Upper lobe of right lung (tissue), 1 donor: ENCODE results near the gene MPI. TPM values are rescaled to one million over a fixed set of nuclear protein-coding genes. Genes with fewer than 3 reads are reported as not detected.

Source experiments
- ATAC-seq: fragments of 200-7000 bp; cut with Tn5 transposase; one replicate; pipeline ENCODE4 v1.9.1; 2020; ENCODE audit warnings: mild to moderate bottlenecking, moderate library complexity
- DNase-seq: peaks from one replicate; pipeline ENCODE4 v3.0.0-alpha.2; 2020
- H3K27ac ChIP-seq: fragments of 200-600 bp; one replicate; pipeline ENCODE4 v1.8.0; 2022
- H3K27me3 ChIP-seq: fragments of 200-600 bp; one replicate; pipeline ENCODE4 v1.8.0; 2022; ENCODE audit warnings: mild to moderate bottlenecking
- H3K36me3 ChIP-seq: fragments of 200-600 bp; one replicate; pipeline ENCODE4 v1.8.0; 2022
- H3K4me1 ChIP-seq: fragments of 200-600 bp; one replicate; pipeline ENCODE4 v1.8.0; 2022
- H3K4me3 ChIP-seq: fragments of 200-600 bp; one replicate; pipeline ENCODE4 v1.8.0; 2022; ENCODE audit warnings: mild to moderate bottlenecking
- H3K9me3 ChIP-seq: fragments of 200-600 bp; one replicate; pipeline ENCODE4 v1.8.0; 2022
- CTCF ChIP-seq: fragments of 200-600 bp; IDR thresholded peaks from one replicate; pipeline ENCODE4 v1.8.0; 2022; ENCODE audit warnings: antibody characterized with exemption
- intact Hi-C: fragments of 100-400 bp; cut with DNase I; formaldehyde crosslinking; loops from one replicate; pipeline ENCODE4 v1.11.0; 2022
- total RNA-seq: library from RNA; stranded (reverse); fragmentation: NEBNext Ultra II Directional; extraction: Animal tissue kit (Norgen Biotek cat#: 25700); gene quantifications from one replicate; pipeline ENCODE4 v1.2.1, GENCODE V29; 2021
- donor health status: DM: no; HTN: yes; CAD: no; lungs with severe emphysema.

Gene MPI
- total RNA-seq, 1 donor from 2014 or later: 26.7 TPM

GRCh38 chr15:74857082-74857655, 32.7 kb upstream of the MPI start:
- ATAC-seq: peak; percentile 45
- H3K4me3 ChIP-seq: no peak overlapping the region
- H3K27me3 ChIP-seq: no peaks in the 10 kb centered on the region
- H3K27ac ChIP-seq: no peak overlapping the region
- intact Hi-C loops: no loop called here
- no peaks in the 10 kb centered on the region for H3K9me3 ChIP-seq
- H3K36me3 ChIP-seq: peaks cover 23% of the 10 kb centered on the region
- no peak for TF ChIP-seq CTCF
- peaks cover 25% of the 10 kb centered on the region for H3K4me1 ChIP-seq
- no peak for DNase-seq

GRCh38 chr15:74857671-74858368, 32.0 kb upstream of the MPI start:
- H3K27me3 ChIP-seq: no peaks in the 10 kb centered on the region
- ATAC-seq (no peak), DNase-seq (no peak)
- H3K27ac ChIP-seq: no peak overlapping the region
- no peak for TF ChIP-seq CTCF
- H3K4me3 ChIP-seq: no peak overlapping the region
- H3K36me3 ChIP-seq: peaks cover 17% of the 10 kb centered on the region
- H3K9me3 ChIP-seq: no peaks in the 10 kb centered on the region
- peaks cover 25% of the 10 kb centered on the region for H3K4me1 ChIP-seq
- intact Hi-C loops: no loop called here

GRCh38 chr15:74858369-74858740, 31.5 kb upstream of the MPI start:
- ATAC-seq (no peak), DNase-seq (no peak)
- Histone ChIP-seq H3K4me1 (peaks cover 28% of the 10 kb centered on the region), H3K27ac (no peak overlapping the region), H3K36me3 (peaks cover 11% of the 10 kb centered on the region), H3K9me3 (no peaks in the 10 kb centered on the region), H3K4me3 (no peak overlapping the region), H3K27me3 (no peaks in the 10 kb centered on the region)
- intact Hi-C loops: no loop called here
- TF ChIP-seq CTCF: no peak

GRCh38 chr15:74863239-74864056, 26.4 kb upstream of the MPI start:
- peak overlapping the region; percentile 36 for H3K27ac ChIP-seq
- no peaks in the 10 kb centered on the region for H3K9me3 ChIP-seq
- no peaks in the 10 kb centered on the region for H3K36me3 ChIP-seq

GRCh38 chr15:74864296-74864695, 25.5 kb upstream of the MPI start:
- TF ChIP-seq CTCF: no peak
- intact Hi-C loops: no loop called here
- Histone ChIP-seq H3K4me3 (no peak overlapping the region), H3K9me3 (no peaks in the 10 kb centered on the region), H3K36me3 (no peaks in the 10 kb centered on the region), H3K27ac (no peak overlapping the region), H3K4me1 (peaks cover 53% of the 10 kb centered on the region), H3K27me3 (no peaks in the 10 kb centered on the region)
- DNase-seq (no peak), ATAC-seq (no peak)

More at GRCh38 chr15:74863239-74864056, 26.4 kb upstream of the MPI start:
- intact Hi-C loops: no loop called here
- Histone ChIP-seq H3K4me3 (no peak overlapping the region), H3K4me1 (peaks cover 45% of the 10 kb centered on the region), H3K27me3 (no peaks in the 10 kb centered on the region)
- ATAC-seq (peak; percentile 11), DNase-seq (no peak)
- no peak for TF ChIP-seq CTCF
